HCT116 (cell line): Measurements from ENCODE around the gene CAPN10. TPM values are rescaled to one million over a fixed set of nuclear protein-coding genes. Genes with fewer than 3 reads are reported as not detected.

Experiments used
- ATAC-seq: fragments of 200-7000 bp; cut with Tn5 transposase; 2 replicates; pipeline ENCODE4 v1.9.1; 2020; ENCODE audit warnings: mild to moderate bottlenecking, moderate library complexity
- BruUV-seq: library from RNA; stranded (reverse); fragments of 400-500 nt; replicated peaks from 2 replicates; lab custom pipeline; 2021; lab: Mats Ljungman, UMichigan
- CTCF ChIA-PET: fragments of 300-600 bp; sonication (Branson Sonifier 250); formaldehyde crosslinking; loops from one replicate; lab custom pipeline; 2021; ENCODE audit warnings: antibody characterized with exemption; lab: Charles Lee
- POLR2A ChIA-PET: fragments of 300-600, 350-600 bp; sonication (Branson Sonifier 250); formaldehyde crosslinking; loops from one replicate; lab custom pipeline; 2021; ENCODE audit warnings: antibody characterized with exemption; lab: Charles Lee
- RAD21 ChIA-PET, 2 experiments: fragments of 300-600 bp; sonication (Branson Sonifier 250); formaldehyde crosslinking; loops; one replicate each; lab custom pipeline; 2023; ENCODE audit warnings: low total read pairs in 2 of 2; ENCODE audit not compliant: uncharacterized antibody in 2 of 2, unreplicated experiment in 2 of 2, low non-redundant PET in 1 of 2; lab: Charles Lee
- DNase-seq: peaks from one replicate; pipeline ENCODE4 v3.0.0-alpha.2; 2010; ENCODE audit warnings: low read depth, low spot score
- H2AFZ ChIP-seq: fragments of 200-600 bp; shearing (Covaris generic), sonication (generic); 2 replicates; pipeline ENCODE4 v1.6.1; 2017; ENCODE audit warnings: low read depth, mixed run types, mixed read lengths, antibody characterized with exemption, low read length; ENCODE audit not compliant: poor library complexity, severe bottlenecking
- H3K27ac ChIP-seq: 2 replicates; pipeline ENCODE4 v1.5.1; 2012; ENCODE audit warnings: low read depth, low read length
- H3K27me3 ChIP-seq: fragments of 200-600 bp; sonication (generic); 2 replicates; pipeline ENCODE4 v1.6.1; 2016; ENCODE audit warnings: mixed run types, low read length, mixed read lengths; ENCODE audit not compliant: insufficient read depth
- H3K36me3 ChIP-seq, 2 experiments: fragments of 200-500 bp in 1 of 2; fragments of 200-600 bp in 1 of 2; sonication (Bioruptor generic) in 1 of 2; sonication (generic) in 1 of 2; 2 replicates each; pipeline versions ENCODE4 v1.5.1 to v1.6.1; 2014 to 2016; ENCODE audit warnings: low read length in 2 of 2, inconsistent platforms in 1 of 2, mixed read lengths in 1 of 2, mixed run types in 1 of 2; ENCODE audit not compliant: insufficient read depth in 2 of 2, control insufficient read depth in 1 of 2
- H3K4me1 ChIP-seq, 2 experiments: fragments of 200-600 bp in 1 of 2; sonication (generic) in 1 of 2; 2 replicates each; pipeline versions ENCODE4 v1.5.1 to v1.6.1; 2012 to 2017; ENCODE audit warnings: low read length in 2 of 2, inconsistent platforms in 1 of 2, mild to moderate bottlenecking in 1 of 2, mixed read lengths in 1 of 2, mixed run types in 1 of 2, moderate library complexity in 1 of 2; ENCODE audit not compliant: insufficient read depth in 2 of 2, control insufficient read depth in 1 of 2
- H3K4me2 ChIP-seq: fragments of 200-600 bp; sonication (generic); 2 replicates; pipeline ENCODE4 v1.6.1; 2017; ENCODE audit warnings: mixed run types, low read length, mixed read lengths
- H3K4me3 ChIP-seq, 2 experiments: fragments of 200-600 bp in 1 of 2; sonication (generic) in 1 of 2; replicated peaks in 1 of 2; 2 replicates each; pipeline ENCODE4 v1.5.1; 2011 to 2016; ENCODE audit warnings: low read length in 2 of 2, control low read depth in 1 of 2, low read depth in 1 of 2, mild to moderate bottlenecking in 1 of 2, mixed read lengths in 1 of 2, mixed run types in 1 of 2
- H3K79me2 ChIP-seq: fragments of 200-600 bp; sonication (generic); 2 replicates; pipeline ENCODE4 v1.6.1; 2017; ENCODE audit warnings: mild to moderate bottlenecking, mixed run types, low read length, moderate library complexity, mixed read lengths; ENCODE audit not compliant: insufficient read depth
- H3K9ac ChIP-seq: fragments of 200-600 bp; sonication (generic); 2 replicates; pipeline ENCODE4 v1.6.1; 2016; ENCODE audit warnings: low read length, mixed read lengths
- H3K9me2 ChIP-seq: fragments of 200-600 bp; sonication (generic), shearing (Covaris generic); 2 replicates; pipeline ENCODE4 v1.6.1; 2017; ENCODE audit warnings: mixed run types, mild to moderate bottlenecking, moderate library complexity; ENCODE audit not compliant: insufficient read depth
- H3K9me3 ChIP-seq, 2 experiments: fragments of 200-500 bp in 1 of 2; fragments of 200-600 bp in 1 of 2; sonication (Bioruptor generic) in 1 of 2; sonication (generic) in 1 of 2; 2 replicates each; pipeline ENCODE4 v1.6.1; 2014 to 2017; ENCODE audit warnings: low read length in 2 of 2, mixed read lengths in 2 of 2, inconsistent platforms in 1 of 2, low read depth in 1 of 2, mild to moderate bottlenecking in 1 of 2, mixed run types in 1 of 2, moderate library complexity in 1 of 2; ENCODE audit not compliant: control insufficient read depth in 1 of 2, insufficient read depth in 1 of 2
- H4K20me1 ChIP-seq: fragments of 200-600 bp; sonication (generic), shearing (Covaris generic); 2 replicates; pipeline ENCODE4 v1.6.1; 2017; ENCODE audit warnings: mixed run types, mild to moderate bottlenecking, moderate library complexity; ENCODE audit not compliant: insufficient read depth
- CBX3 ChIP-seq: IDR thresholded peaks from 2 replicates; pipeline ENCODE4 v1.6.1; 2012; ENCODE audit warnings: low read depth
- CEBPB ChIP-seq: IDR thresholded peaks from 2 replicates; pipeline ENCODE4 v1.6.1; 2012; ENCODE audit warnings: low read depth
- EZH2phosphoT487 ChIP-seq: fragments of 200-600 bp; IDR thresholded peaks from 2 replicates; pipeline ENCODE4 v1.6.1; 2018; ENCODE audit warnings: antibody characterized with exemption, borderline replicate concordance
- POLR2AphosphoS5 ChIP-seq: IDR thresholded peaks from 2 replicates; pipeline ENCODE4 v1.6.1; 2011; ENCODE audit warnings: mild to moderate bottlenecking, low read depth, low read length, moderate library complexity
- TCF7L2 ChIP-seq: IDR thresholded peaks from 2 replicates; pipeline ENCODE4 v1.7.0; 2011; ENCODE audit warnings: borderline replicate concordance, inconsistent platforms; ENCODE audit not compliant: insufficient read depth, insufficient read length; ENCODE audit errors: extremely low read depth
- ZBTB33 ChIP-seq: IDR thresholded peaks from 2 replicates; pipeline ENCODE4 v1.6.1; 2011; ENCODE audit warnings: mild to moderate bottlenecking, low read length, moderate library complexity; ENCODE audit not compliant: insufficient replicate concordance; ENCODE audit errors: extremely low read depth
- intact Hi-C: fragments of 100-400 bp; cut with micrococcal nuclease; formaldehyde crosslinking; loops from 2 replicates; pipeline ENCODE4 v1.10.0; 2022
- total RNA-seq: library from RNA; stranded (reverse); gene quantifications from one replicate; pipeline ENCODE4 v1.2.1, GENCODE V29; 2021; ENCODE audit not compliant: unreplicated experiment

Gene CAPN10
- total RNA-seq, 1 experiment from 2014 or later: 40.7 TPM

GRCh38 chr2:240572141-240573031 is 14.1 kb upstream of the CAPN10 start:
- POLR2A ChIA-PET: no interaction called here
- Histone ChIP-seq H3K4me3 (no peak overlapping the region), H3K9ac (no peak overlapping the region), H3K79me2 (peaks cover 29% of the 10 kb centered on the region; the same call in 1 of the 2 replicates), H3K27ac (no peak overlapping the region), H3K9me2 (no peaks in the 10 kb centered on the region), H3K9me3 (no peaks in the 10 kb centered on the region), H3K36me3 (no peaks in the 10 kb centered on the region), H4K20me1 (no peaks in the 10 kb centered on the region), H3K27me3 (no peaks in the 10 kb centered on the region), H3K4me1 (peaks cover 15 to 26% of the 10 kb centered on the region in 2 experiments), H3K4me2 (no peak overlapping the region), H2AFZ (no peak overlapping the region)
- ATAC-seq (no peak), DNase-seq (no peak)
- no peak for TF ChIP-seq CEBPB
- TF ChIP-seq ZBTB33: no peak
- no peak for TF ChIP-seq TCF7L2
- no peak for TF ChIP-seq EZH2phosphoT487
- no peak for TF ChIP-seq POLR2AphosphoS5
- no peak for TF ChIP-seq CBX3
- CTCF ChIA-PET: no interaction called here
- BruUV-seq: no TSS peak
- RAD21 ChIA-PET: no interaction called here
- intact Hi-C loops: no loop called here
